CD14-positive monocyte (primary cell): Measurements from ENCODE around the gene PSD4. TPM values are rescaled to one million over a fixed set of nuclear protein-coding genes. Genes with fewer than 3 reads are reported as not detected.

Experiments
- DNase-seq, 3 donors: peaks; one replicate each; pipeline ENCODE4 v3.0.0-alpha.2; 2011 to 2022
- H2AFZ ChIP-seq: 2 replicates; pipeline ENCODE4 v1.6.0; 2012; ENCODE audit warnings: mild to moderate bottlenecking, low read depth, low read length, inconsistent platforms; ENCODE audit not compliant: insufficient read depth, poor library complexity, severe bottlenecking
- H3K27ac ChIP-seq, 2 donors: 1 replicate in 1 of 2; 2 replicates in 1 of 2; pipeline ENCODE4 v1.5.1; 2012 to 2013; ENCODE audit warnings: low read length in 2 of 2, control low read depth in 1 of 2, inconsistent platforms in 1 of 2, low read depth in 1 of 2, mild to moderate bottlenecking in 1 of 2
- H3K27me3 ChIP-seq, 2 donors: one replicate each; pipeline versions ENCODE4 v1.6.0 to v1.6.1; 2011 to 2013; ENCODE audit warnings: low read length in 2 of 2; ENCODE audit not compliant: control insufficient read depth in 2 of 2, insufficient read depth in 2 of 2
- H3K36me3 ChIP-seq, 2 donors: replicated peaks in 1 of 2; 1 replicate in 1 of 2; 2 replicates in 1 of 2; pipeline versions ENCODE4 v1.5.1 to v1.6.1; 2012 to 2013; ENCODE audit warnings: low read length in 2 of 2, control low read depth in 1 of 2, inconsistent platforms in 1 of 2, mild to moderate bottlenecking in 1 of 2; ENCODE audit not compliant: insufficient read depth in 2 of 2, control insufficient read depth in 1 of 2
- H3K4me1 ChIP-seq, 2 donors: 1 replicate in 1 of 2; 2 replicates in 1 of 2; pipeline versions ENCODE4 v1.5.1 to v1.6.1; 2012 to 2013; ENCODE audit warnings: low read length in 2 of 2, control low read depth in 1 of 2, inconsistent platforms in 1 of 2, mild to moderate bottlenecking in 1 of 2, moderate library complexity in 1 of 2; ENCODE audit not compliant: insufficient read depth in 2 of 2, control insufficient read depth in 1 of 2
- H3K4me2 ChIP-seq: replicated peaks from 2 replicates; pipeline ENCODE3; 2012; ENCODE audit warnings: low read length, moderate library complexity, mild to moderate bottlenecking; ENCODE audit not compliant: poor library complexity, severe bottlenecking; ENCODE audit errors: extremely low read depth
- H3K4me3 ChIP-seq, 3 experiments: fragments of 200-600 bp in 1 of 3; sonication (generic) in 1 of 3; replicated peaks in 1 of 3; 1 replicate in 2 of 3; 2 replicates in 1 of 3; pipeline ENCODE4 v1.5.1; 2011 to 2013; ENCODE audit warnings: low read length in 3 of 3, mild to moderate bottlenecking in 3 of 3, control low read depth in 2 of 3, low read depth in 2 of 3, inconsistent platforms in 1 of 3, moderate library complexity in 1 of 3
- H3K79me2 ChIP-seq: 2 replicates; pipeline ENCODE4 v1.6.0; 2012; ENCODE audit warnings: mild to moderate bottlenecking, control low read depth, inconsistent platforms, low read length, moderate library complexity; ENCODE audit not compliant: insufficient read depth
- H3K9ac ChIP-seq: 2 replicates; pipeline ENCODE4 v1.6.0; 2017; ENCODE audit warnings: low read length, mild to moderate bottlenecking; ENCODE audit not compliant: insufficient read depth, poor library complexity, severe bottlenecking
- H3K9me3 ChIP-seq, 2 donors: replicated peaks in 1 of 2; 1 replicate in 1 of 2; 2 replicates in 1 of 2; pipeline versions ENCODE4 v1.5.1 to v1.6.1; 2012 to 2013; ENCODE audit warnings: low read length in 2 of 2, control low read depth in 1 of 2; ENCODE audit not compliant: control insufficient read depth in 1 of 2, insufficient read depth in 1 of 2
- H4K20me1 ChIP-seq: 2 replicates; pipeline ENCODE4 v1.6.0; 2012; ENCODE audit warnings: mild to moderate bottlenecking, low read length, control low read depth, moderate library complexity; ENCODE audit not compliant: insufficient read depth
- H3K27ac Mint-ChIP-seq, 7 donors: one replicate each; pipeline ENCODE4 v1.8.0; 2020; ENCODE audit warnings: mild to moderate bottlenecking in 7 of 7, mixed read lengths in 7 of 7, moderate library complexity in 6 of 7, inconsistent platforms in 2 of 7
- H3K27me3 Mint-ChIP-seq, 3 donors: one replicate each; pipeline ENCODE4 v1.8.0; 2021 to 2022; ENCODE audit warnings: low read depth in 3 of 3, mild to moderate bottlenecking in 3 of 3, mixed read lengths in 3 of 3, moderate library complexity in 3 of 3, inconsistent platforms in 1 of 3
- H3K36me3 Mint-ChIP-seq, 2 donors: one replicate each; pipeline ENCODE4 v1.8.0; 2020; ENCODE audit warnings: mixed read lengths in 2 of 2, inconsistent platforms in 1 of 2, mild to moderate bottlenecking in 1 of 2
- H3K4me1 Mint-ChIP-seq: one replicate; pipeline ENCODE4 v1.8.0; 2020; ENCODE audit warnings: mild to moderate bottlenecking, mixed read lengths
- H3K4me3 Mint-ChIP-seq, 2 donors: one replicate each; pipeline ENCODE4 v1.8.0; 2020; ENCODE audit warnings: mild to moderate bottlenecking in 2 of 2, mixed read lengths in 2 of 2, moderate library complexity in 1 of 2
- H3K9me3 Mint-ChIP-seq, 7 donors: one replicate each; pipeline ENCODE4 v1.8.0; 2020 to 2022; ENCODE audit warnings: mixed read lengths in 7 of 7, mild to moderate bottlenecking in 6 of 7, moderate library complexity in 6 of 7, inconsistent platforms in 2 of 7
- CTCF ChIP-seq: fragments of 200-600 bp; IDR thresholded peaks from one replicate; pipeline ENCODE4 v1.8.0; 2022; ENCODE audit warnings: antibody characterized with exemption, mild to moderate bottlenecking
- WGBS: methylation state at CpG from one replicate; pipeline ENCODE4 v1.1.5; 2013; ENCODE audit warnings: missing lambda C conversion rate; ENCODE audit not compliant: insufficient coverage; 5-methylcytosine and 5-hydroxymethylcytosine counted together
- intact Hi-C, 2 donors: fragments of 100-400 bp; cut with micrococcal nuclease; formaldehyde crosslinking; loops; one replicate each; pipeline versions ENCODE4 v1.15.0 to v1.15.1; 2023
- polyA plus RNA-seq, 3 donors: library from polyadenylated mRNA; depleted of rRNA in 1 of 3; unstranded in 2 of 3; stranded (reverse) in 1 of 3; fragments of 300-500 nt in 2 of 3; fragments of >200 nt in 1 of 3; fragmentation: Illumina TruSeq in 2 of 3; gene quantifications; 1 replicate in 2 of 3; 2 replicates in 1 of 3; pipeline ENCODE4 v1.2.3, GENCODE V29; 2012 to 2021

The PSD4 gene
- polyA plus RNA-seq, 3 donors: 11.0 to 47.0 (median 18.2) TPM

- peak overlapping the region in 1 of 2 donors; percentile 71 for H3K4me3 Mint-ChIP-seq
Measured at GRCh38 chr2:113217455-113218282, 43.9 kb downstream of the PSD4 start.

More at GRCh38 chr2:113217455-113218282, 43.9 kb downstream of the PSD4 start:
- no peak for TF ChIP-seq CTCF
- Histone ChIP-seq H3K4me2 (no peak overlapping the region), H3K4me3 (no peak overlapping the region), H3K27me3 (no peaks in the 10 kb centered on the region), H3K9me3 (no peaks in the 10 kb centered on the region), H3K4me1 (peaks cover 36 to 38% of the 10 kb centered on the region in 2 donors), H3K79me2 (no peaks in the 10 kb centered on the region), H3K9ac (peak overlapping the region; percentile 22), H4K20me1 (no peaks in the 10 kb centered on the region), H3K27ac (peak overlapping the region in 1 of 2 donors; percentile 2), H3K36me3 (no peaks in the 10 kb centered on the region), H2AFZ (peak overlapping the region; percentile 43)
- peak in 1 of 3 donors; percentile 29 for DNase-seq
- WGBS: 34% methylated on average over 11 of the region's 15 CpGs
- Mint-ChIP-seq H3K9me3 (peaks cover 0 to 1% (median 0%) of the 10 kb centered on the region in 7 donors), H3K36me3 (peaks cover 1 to 2% of the 10 kb centered on the region in 2 donors), H3K4me1 (peaks cover 40% of the 10 kb centered on the region), H3K27me3 (peaks cover 0 to 7% (median 5%) of the 10 kb centered on the region in 3 donors), H3K27ac (peak overlapping the region; percentile 44 to 96 (median 89))
- intact Hi-C loops: no loop called here
